ENCODE results near the gene HCN1. TPM values are rescaled to one million over a fixed set of nuclear protein-coding genes. Genes with fewer than 3 reads are reported as not detected.

HCN1 gene
- total RNA-seq, 4 donors from 2014 or later = 0.16 TPM; not detected in 3

GRCh38 chr5:45274241-45274640 lies 421.9 kb downstream of the HCN1 start:
- Histone ChIP-seq H3K27me3 (no peaks in the 10 kb centered on the region), H3K4me1 (peaks cover 0 to 16% (median 7%) of the 10 kb centered on the region in 4 donors), H3K36me3 (no peaks in the 10 kb centered on the region), H3K27ac (no peak overlapping the region), H3K4me3 (no peak overlapping the region), H3K9me3 (no peaks in the 10 kb centered on the region)
- whole genome bisulfite sequencing, 2 donors (ENCODE audit: low coverage in 1 of 2) = 22 to 45% methylated on average over 2 of the region's 2 CpGs
- TF ChIP-seq EP300 (IDR thresholded peaks at IDR 0.05; ENCODE audit: low read depth) (no peak), POLR2AphosphoS5 (IDR thresholded peaks at IDR 0.05) (no peak), POLR2A (IDR thresholded peaks at IDR 0.05) (no peak)
- TF ChIP-seq, protein P1, sequence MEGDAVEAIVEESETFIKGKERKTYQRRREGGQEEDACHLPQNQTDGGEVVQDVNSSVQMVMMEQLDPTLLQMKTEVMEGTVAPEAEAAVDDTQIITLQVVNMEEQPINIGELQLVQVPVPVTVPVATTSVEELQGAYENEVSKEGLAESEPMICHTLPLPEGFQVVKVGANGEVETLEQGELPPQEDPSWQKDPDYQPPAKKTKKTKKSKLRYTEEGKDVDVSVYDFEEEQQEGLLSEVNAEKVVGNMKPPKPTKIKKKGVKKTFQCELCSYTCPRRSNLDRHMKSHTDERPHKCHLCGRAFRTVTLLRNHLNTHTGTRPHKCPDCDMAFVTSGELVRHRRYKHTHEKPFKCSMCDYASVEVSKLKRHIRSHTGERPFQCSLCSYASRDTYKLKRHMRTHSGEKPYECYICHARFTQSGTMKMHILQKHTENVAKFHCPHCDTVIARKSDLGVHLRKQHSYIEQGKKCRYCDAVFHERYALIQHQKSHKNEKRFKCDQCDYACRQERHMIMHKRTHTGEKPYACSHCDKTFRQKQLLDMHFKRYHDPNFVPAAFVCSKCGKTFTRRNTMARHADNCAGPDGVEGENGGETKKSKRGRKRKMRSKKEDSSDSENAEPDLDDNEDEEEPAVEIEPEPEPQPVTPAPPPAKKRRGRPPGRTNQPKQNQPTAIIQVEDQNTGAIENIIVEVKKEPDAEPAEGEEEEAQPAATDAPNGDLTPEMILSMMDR (IDR thresholded peaks at IDR 0.05) = no peak
- in situ Hi-C loops (cut with MboI; ENCODE audit: low pct_ligation_motif_present in 1 of 4, low pct_unique_long_range_greater_than_20kb in 1 of 4, low sequenced_read_pairs in 3 of 4) = no loop called here
- intact Hi-C loops (cut with DNase I; ENCODE audit: low total_unique reads) = no loop called here
- DNase-seq = no peak

- intact Hi-C loops (cut with DNase I; ENCODE audit: low total_unique reads) = loop anchor here (2.0 kb wide), 1 partner anchor 27 kb away; no protein-coding TSS in a partner anchor
- WGBS, 2 donors (ENCODE audit: low coverage in 1 of 2) = 47 to 67% methylated on average over 1 of the region's 1 CpG
These were observed 424.6 kb downstream of the HCN1 start for GRCh38 chr5:45271626-45272025.

DNA sequence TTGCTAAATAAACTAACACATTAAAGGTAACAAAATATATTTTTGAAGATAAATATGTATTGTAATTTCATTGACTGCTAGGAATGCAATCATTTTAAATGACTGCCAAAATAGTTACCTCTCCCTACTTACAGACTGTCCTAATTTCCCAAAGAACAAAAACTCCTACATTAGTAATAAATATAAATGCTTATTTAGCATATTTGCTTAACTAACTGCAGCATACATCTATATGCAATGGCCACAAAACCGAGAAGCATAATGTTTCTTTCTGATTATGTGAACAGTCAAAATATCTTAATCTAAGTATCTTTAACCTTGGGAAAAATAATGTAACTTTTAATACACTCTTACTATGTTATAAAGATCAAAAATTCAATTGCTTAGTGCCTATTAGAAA lies 431.7 kb downstream of the HCN1 start:
- no peak for DNase-seq
- intact Hi-C loops (cut with DNase I; ENCODE audit: low total_unique reads) = no loop called here
- Histone ChIP-seq H3K9me3 (no peaks in the 10 kb centered on the region), H3K27ac (no peak overlapping the region), H3K36me3 (no peaks in the 10 kb centered on the region), H3K27me3 (no peaks in the 10 kb centered on the region), H3K4me1 (no peaks in the 10 kb centered on the region), H3K4me3 (no peak overlapping the region)
- TF ChIP-seq POLR2A (IDR thresholded peaks at IDR 0.05) (no peak), POLR2AphosphoS5 (IDR thresholded peaks at IDR 0.05) (no peak), EP300 (IDR thresholded peaks at IDR 0.05; ENCODE audit: low read depth) (no peak)
- TF ChIP-seq, protein P1 (IDR thresholded peaks at IDR 0.05) = no peak
- in situ Hi-C loops (cut with MboI; ENCODE audit: low pct_ligation_motif_present in 1 of 4, low pct_unique_long_range_greater_than_20kb in 1 of 4, low sequenced_read_pairs in 3 of 4) = no loop called here
- 47 to 87% methylated on average over 1 of the region's 1 CpG for WGBS, 2 donors (ENCODE audit: low coverage in 1 of 2)

More at GRCh38 chr5:45271626-45272025, 424.6 kb downstream of the HCN1 start:
- no peak for DNase-seq
- Histone ChIP-seq H3K27ac (no peak overlapping the region), H3K36me3 (no peaks in the 10 kb centered on the region), H3K4me3 (no peak overlapping the region), H3K27me3 (no peaks in the 10 kb centered on the region), H3K9me3 (no peaks in the 10 kb centered on the region), H3K4me1 (peaks cover 0 to 16% (median 7%) of the 10 kb centered on the region in 4 donors)
- TF ChIP-seq, protein P1 (IDR thresholded peaks at IDR 0.05) = no peak
- TF ChIP-seq EP300 (IDR thresholded peaks at IDR 0.05; ENCODE audit: low read depth) = no peak
- TF ChIP-seq POLR2AphosphoS5 (IDR thresholded peaks at IDR 0.05) = no peak
- no peak for TF ChIP-seq POLR2A (IDR thresholded peaks at IDR 0.05)
- in situ Hi-C loops (cut with MboI; ENCODE audit: low pct_ligation_motif_present in 1 of 4, low pct_unique_long_range_greater_than_20kb in 1 of 4, low sequenced_read_pairs in 3 of 4) = no loop called here

GRCh38 chr5:45262061-45262590 lies 434.1 kb downstream of the HCN1 start:
- 92% methylated on average over 29 of the region's 29 CpGs; no CpG with 5 or more reads in 1 of the 2 donors for WGBS, 2 donors (ENCODE audit: low coverage in 1 of 2)
- intact Hi-C loops (cut with DNase I; ENCODE audit: low total_unique reads) = no loop called here
- H3K9me3 ChIP-seq = no peaks in the 10 kb centered on the region
- H3K27ac ChIP-seq = no peak overlapping the region
- no peak overlapping the region for H3K4me3 ChIP-seq
- in situ Hi-C loops (cut with MboI; ENCODE audit: low pct_ligation_motif_present in 1 of 4, low pct_unique_long_range_greater_than_20kb in 1 of 4, low sequenced_read_pairs in 3 of 4) = no loop called here
- H3K4me1 ChIP-seq = no peaks in the 10 kb centered on the region
- no peak for DNase-seq
- TF ChIP-seq, protein P1 (IDR thresholded peaks at IDR 0.05) = no peak
- TF ChIP-seq EP300 (IDR thresholded peaks at IDR 0.05; ENCODE audit: low read depth) = no peak
- H3K36me3 ChIP-seq = no peaks in the 10 kb centered on the region
- no peaks in the 10 kb centered on the region for H3K27me3 ChIP-seq

Data from transverse colon (tissue), 4 donors.